ENCODE results near the gene NPRL2.

GRCh38 chr3:50359760-50360110 lies 9.2 kb upstream of the NPRL2 start:
- TF ChIP-seq CTCF (IDR thresholded peaks at IDR 0.05) = no peak
- TF ChIP-seq POLR2A (IDR thresholded peaks at IDR 0.05) = no peak
- no peak for TF ChIP-seq EP300 (IDR thresholded peaks at IDR 0.05)
